IMR-90 (cell line): Measurements from ENCODE around the gene RPS3A. TPM values are rescaled to one million over a fixed set of nuclear protein-coding genes. Genes with fewer than 3 reads are reported as not detected.

Experiments used
- ATAC-seq: fragments of 200-7000 bp; cut with Tn5 transposase; 2 replicates; pipeline ENCODE4 v1.9.1; 2020; ENCODE audit warnings: low read depth, mild to moderate bottlenecking, moderate library complexity
- BruUV-seq: library from RNA; stranded (reverse); fragments of 400-500 nt; replicated peaks from 2 replicates; lab custom pipeline; 2021; lab: Mats Ljungman, UMichigan
- CTCF ChIA-PET: fragments of 300-600 bp; formaldehyde crosslinking; extraction: SDS; loops from one replicate; lab custom pipeline; 2021; ENCODE audit warnings: antibody characterized with exemption; lab: Yijun Ruan, JAX
- POLR2A ChIA-PET: fragments of 300-600 bp; sonication (Branson Sonifier 250); formaldehyde crosslinking; loops from one replicate; lab custom pipeline; 2022; ENCODE audit warnings: antibody characterized with exemption; ENCODE audit not compliant: unreplicated experiment; lab: Charles Lee
- DNase-seq: peaks from one replicate; pipeline ENCODE4 v3.0.0; 2013
- H2AFZ ChIP-seq: replicated peaks from 2 replicates; pipeline ENCODE3; 2013; ENCODE audit warnings: low read length, mild to moderate bottlenecking; ENCODE audit not compliant: poor library complexity
- H2AK5ac ChIP-seq: 2 replicates; pipeline ENCODE4 v1.6.1; 2013; ENCODE audit warnings: low read depth, low read length, inconsistent platforms
- H2AK9ac ChIP-seq: replicated peaks from 2 replicates; pipeline ENCODE3; 2013; ENCODE audit warnings: mild to moderate bottlenecking, low read depth, low read length, moderate library complexity; ENCODE audit not compliant: poor library complexity
- H2BK120ac ChIP-seq: 2 replicates; pipeline ENCODE4 v1.6.1; 2013; ENCODE audit warnings: low read depth, low read length, inconsistent platforms
- H2BK15ac ChIP-seq: 3 replicates; pipeline ENCODE4 v1.6.1; 2013; ENCODE audit warnings: low read depth, low read length, inconsistent platforms
- H2BK20ac ChIP-seq: 2 replicates; pipeline ENCODE4 v1.6.1; 2013; ENCODE audit warnings: low read depth, mild to moderate bottlenecking, inconsistent platforms, low read length, moderate library complexity
- H2BK5ac ChIP-seq: 2 replicates; pipeline ENCODE4 v1.6.1; 2013; ENCODE audit warnings: mild to moderate bottlenecking, low read depth, low read length, inconsistent platforms; ENCODE audit not compliant: poor library complexity, severe bottlenecking
- H3K14ac ChIP-seq: replicated peaks from 2 replicates; pipeline ENCODE4 v1.6.1; 2013; ENCODE audit warnings: low read depth, low read length, inconsistent platforms
- H3K18ac ChIP-seq: 2 replicates; pipeline ENCODE4 v1.6.1; 2013; ENCODE audit warnings: low read depth, low read length, control low read depth
- H3K23ac ChIP-seq: 2 replicates; pipeline ENCODE4 v1.6.1; 2013; ENCODE audit warnings: low read depth, low read length, inconsistent platforms
- H3K27ac ChIP-seq: 2 replicates; pipeline ENCODE4 v1.5.1; 2013; ENCODE audit warnings: mild to moderate bottlenecking, control low read depth, low read length; ENCODE audit not compliant: insufficient read depth
- H3K27me3 ChIP-seq: 2 replicates; pipeline ENCODE4 v1.6.1; 2013; ENCODE audit warnings: low read length; ENCODE audit not compliant: control insufficient read depth, insufficient read depth
- H3K36me3 ChIP-seq: 2 replicates; pipeline ENCODE4 v1.6.1; 2013; ENCODE audit warnings: low read length, mixed read lengths; ENCODE audit not compliant: control insufficient read depth, insufficient read depth
- H3K4ac ChIP-seq: 2 replicates; pipeline ENCODE4 v1.6.1; 2013; ENCODE audit warnings: low read depth, low read length, inconsistent platforms
- H3K4me1 ChIP-seq: 2 replicates; pipeline ENCODE4 v1.6.1; 2013; ENCODE audit warnings: low read length, mixed read lengths; ENCODE audit not compliant: control insufficient read depth, insufficient read depth
- H3K4me2 ChIP-seq: 2 replicates; pipeline ENCODE4 v1.6.1; 2013; ENCODE audit warnings: low read depth, mild to moderate bottlenecking, control low read depth, low read length, moderate library complexity
- H3K4me3 ChIP-seq: 2 replicates; pipeline ENCODE4 v1.5.1; 2013; ENCODE audit warnings: low read depth, mild to moderate bottlenecking, control low read depth, low read length, moderate library complexity; ENCODE audit not compliant: insufficient read depth
- H3K56ac ChIP-seq: 2 replicates; pipeline ENCODE4 v1.6.1; 2013; ENCODE audit warnings: low read length, inconsistent platforms; ENCODE audit not compliant: insufficient read depth; ENCODE audit errors: extremely low read depth
- H3K79me1 ChIP-seq, 2 experiments: 2 replicates each; pipeline ENCODE4 v1.6.1; 2013; ENCODE audit warnings: low read length in 2 of 2, inconsistent platforms in 1 of 2, low read depth in 1 of 2
- H3K9ac ChIP-seq: 2 replicates; pipeline ENCODE4 v1.6.1; 2013; ENCODE audit warnings: low read depth, low read length, control low read depth
- H3K9me1 ChIP-seq: 2 replicates; pipeline ENCODE4 v1.6.1; 2013; ENCODE audit warnings: low read length, inconsistent platforms; ENCODE audit not compliant: insufficient read depth
- H3K9me3 ChIP-seq: 2 replicates; pipeline ENCODE4 v1.6.1; 2013; ENCODE audit warnings: low read length; ENCODE audit not compliant: control insufficient read depth, insufficient read depth
- H4K20me1 ChIP-seq: 2 replicates; pipeline ENCODE4 v1.6.1; 2013; ENCODE audit warnings: low read length, inconsistent platforms; ENCODE audit not compliant: insufficient read depth
- H4K5ac ChIP-seq: 2 replicates; pipeline ENCODE4 v1.6.1; 2013; ENCODE audit warnings: mild to moderate bottlenecking, low read depth, low read length, control low read depth
- H4K8ac ChIP-seq, 2 experiments: 2 replicates each; pipeline ENCODE4 v1.6.1; 2013; ENCODE audit warnings: low read depth in 2 of 2, low read length in 2 of 2, control low read depth in 1 of 2, inconsistent platforms in 1 of 2
- H4K91ac ChIP-seq: 2 replicates; pipeline ENCODE4 v1.6.1; 2013; ENCODE audit warnings: low read depth, low read length, inconsistent platforms; ENCODE audit not compliant: insufficient read depth
- BHLHE40 ChIP-seq: fragments of 150-350 bp; IDR thresholded peaks from 2 replicates; pipeline ENCODE4 v1.6.1; 2016; ENCODE audit warnings: mild to moderate bottlenecking, low read depth, low read length
- CHD1 ChIP-seq: IDR thresholded peaks from 2 replicates; pipeline ENCODE4 v1.6.1; 2012; ENCODE audit warnings: low read depth, low read length, improper control_type of control experiment
- ELK1 ChIP-seq: fragments of 150-350 bp; IDR thresholded peaks from 2 replicates; pipeline ENCODE4 v1.6.1; 2016; ENCODE audit warnings: low read depth, mild to moderate bottlenecking, low read length, moderate library complexity, borderline replicate concordance
- FOS ChIP-seq: fragments of 150-350 bp; IDR thresholded peaks from 2 replicates; pipeline ENCODE4 v1.6.1; 2016; ENCODE audit warnings: low read depth, low read length
- MAFK ChIP-seq: IDR thresholded peaks from 2 replicates; pipeline ENCODE4 v1.6.1; 2012; ENCODE audit warnings: low read depth, low read length, improper control_type of control experiment
- MAZ ChIP-seq: IDR thresholded peaks from 2 replicates; pipeline ENCODE4 v1.6.1; 2012; ENCODE audit warnings: low read depth, mild to moderate bottlenecking, low read length, improper control_type of control experiment, moderate library complexity, borderline replicate concordance
- MXI1 ChIP-seq: IDR thresholded peaks from 2 replicates; pipeline ENCODE4 v1.6.1; 2012; ENCODE audit warnings: low read depth, mild to moderate bottlenecking, low read length, moderate library complexity, borderline replicate concordance
- NFE2L2 ChIP-seq: fragments of 150-350 bp; IDR thresholded peaks from 2 replicates; pipeline ENCODE4 v1.6.1; 2016; ENCODE audit warnings: low read depth, mild to moderate bottlenecking, low read length
- POLR2A ChIP-seq: IDR thresholded peaks from 2 replicates; pipeline ENCODE4 v1.6.1; 2012; ENCODE audit warnings: mild to moderate bottlenecking, low read depth, low read length
- RAD21 ChIP-seq: IDR thresholded peaks from 2 replicates; pipeline ENCODE4 v1.6.1; 2012; ENCODE audit warnings: low read length, improper control_type of control experiment
- RCOR1 ChIP-seq: IDR thresholded peaks from 2 replicates; pipeline ENCODE4 v1.6.1; 2012; ENCODE audit warnings: mild to moderate bottlenecking, low read length, improper control_type of control experiment; ENCODE audit not compliant: insufficient replicate concordance
- RFX5 ChIP-seq: IDR thresholded peaks from 2 replicates; pipeline ENCODE4 v1.8.0; 2012; ENCODE audit warnings: low read depth, mild to moderate bottlenecking, low read length, moderate library complexity
- SMC3 ChIP-seq: fragments of 150-350 bp; IDR thresholded peaks from 2 replicates; pipeline ENCODE4 v1.6.1; 2016; ENCODE audit warnings: low read depth, mild to moderate bottlenecking, antibody characterized with exemption, low read length, moderate library complexity
- USF2 ChIP-seq: fragments of 150-350 bp; IDR thresholded peaks from 2 replicates; pipeline ENCODE4 v1.6.1; 2017; ENCODE audit warnings: mild to moderate bottlenecking, antibody characterized with exemption, low read length, low read depth
- WGBS, 2 experiments: methylation state at CpG; one replicate each; pipeline versions ENCODE4 v1.1.5 to v1.1.7; 2013; ENCODE audit warnings: missing lambda C conversion rate in 2 of 2; ENCODE audit not compliant: insufficient read length in 1 of 2; ENCODE audit errors: extremely low coverage in 2 of 2; 5-methylcytosine and 5-hydroxymethylcytosine counted together
- dilution Hi-C: fragments of 300-500 bp; cut with HindIII; formaldehyde crosslinking; loops from one replicate; pipeline ENCODE4 v1.14.3; 2018; ENCODE audit warnings: low sequenced_read_pairs; ENCODE audit not compliant: unreplicated experiment
- in situ Hi-C: fragments of 300-500 bp; cut with MboI; formaldehyde crosslinking; loops from 3 replicates; pipeline ENCODE4 v1.14.3; 2019; ENCODE audit warnings: low sequenced_read_pairs, inconsistent platforms, mixed read lengths
- intact Hi-C: fragments of 100-400 bp; cut with micrococcal nuclease; formaldehyde crosslinking; loops from 2 replicates; pipeline ENCODE4 v1.10.0; 2022
- polyA plus RNA-seq, 3 experiments: library from polyadenylated mRNA; depleted of rRNA; stranded (reverse); fragments of >200 nt; gene quantifications; 2 replicates each; pipeline ENCODE4 v1.2.3, GENCODE V29; 2012; ENCODE audit warnings: low replicate concordance in 1 of 3
- total RNA-seq: library from RNA; depleted of rRNA; stranded (reverse); fragments of >200 nt; gene quantifications from 2 replicates; pipeline ENCODE4 v1.2.3, GENCODE V29; 2012

Gene RPS3A
- total and polyA plus RNA-seq, 2 of the 4 experiments (the other 2 are of a cell fraction) = 1,618 to 1,729 TPM

- intact Hi-C loops = no loop called here
- H2AFZ ChIP-seq = no peak overlapping the region
- H4K91ac ChIP-seq = no peak overlapping the region
- H3K56ac ChIP-seq = no peak overlapping the region
- DNase-seq (no peak), ATAC-seq (no peak)
- CTCF ChIA-PET = no interaction called here
- no peak overlapping the region for H4K8ac ChIP-seq
- no peaks in the 10 kb centered on the region for H3K27me3 ChIP-seq
- no peaks in the 10 kb centered on the region for H3K4me1 ChIP-seq
- H4K5ac ChIP-seq = no peak overlapping the region
- H3K79me1 ChIP-seq = peaks cover 3 to 9% of the 10 kb centered on the region in 2 experiments; a peak in 2 of 4 replicates
- H3K36me3 ChIP-seq = peaks cover 28% of the 10 kb centered on the region
- no peak overlapping the region for H2AK5ac ChIP-seq
- in situ Hi-C loops = loop anchor here (25.0 kb wide), 2 partner anchors 505 to 1280 kb away; no protein-coding TSS in a partner anchor
- H3K18ac ChIP-seq = no peak overlapping the region
- no peak overlapping the region for H2BK20ac ChIP-seq
- dilution Hi-C loops = no loop called here
- no peaks in the 10 kb centered on the region for H3K9me1 ChIP-seq
- 92% methylated on average over 3 of the region's 3 CpGs; no CpG with 5 or more reads in 1 of the 2 experiments for WGBS, 2 experiments
- no peak overlapping the region for H3K9ac ChIP-seq
- no peak overlapping the region for H3K4ac ChIP-seq
- no peak overlapping the region for H2BK15ac ChIP-seq
- no peak overlapping the region for H3K4me2 ChIP-seq
- no TSS peak for BruUV-seq
- no peak overlapping the region for H3K27ac ChIP-seq
- H2AK9ac ChIP-seq = no peak overlapping the region
- no peak overlapping the region for H2BK5ac ChIP-seq
- POLR2A ChIA-PET = no interaction called here
- H3K14ac ChIP-seq = no peak overlapping the region
- H2BK120ac ChIP-seq = no peak overlapping the region
- H4K20me1 ChIP-seq = peaks cover 33% of the 10 kb centered on the region; the same call in 1 of the 2 replicates
- H3K4me3 ChIP-seq = no peak overlapping the region
- TF ChIP-seq MXI1 (no peak), SMC3 (no peak), POLR2A (no peak), MAFK (no peak), FOS (no peak), USF2 (no peak), RFX5 (no peak), CHD1 (no peak), BHLHE40 (no peak), RAD21 (no peak), ELK1 (no peak), NFE2L2 (no peak), MAZ (no peak), RCOR1 (no peak)
- no peak overlapping the region for H3K23ac ChIP-seq
- H3K9me3 ChIP-seq = no peaks in the 10 kb centered on the region
Measured at GRCh38 chr4:151107063-151107462, 7.6 kb downstream of the RPS3A start.
